Common myeloid progenitor, CD34-positive (primary cell): ENCODE results near the gene KCNH5.

ENCODE experiments used
- CTCF ChIA-PET: fragments of 350-600 bp; sonication (Branson Sonifier 250); formaldehyde crosslinking; loops from one replicate; lab custom pipeline; 2021; ENCODE audit warnings: antibody characterized with exemption; lab: Charles Lee
- POLR2A ChIA-PET: fragments of 350-600 bp; sonication (Branson Sonifier 250); formaldehyde crosslinking; loops from one replicate; lab custom pipeline; 2021; ENCODE audit warnings: antibody characterized with exemption; lab: Charles Lee
- DNase-seq, 3 donors: peaks; one replicate each; pipeline versions ENCODE4 v3.0.0 to v3.0.0-alpha.2; 2013
- H3K27ac ChIP-seq, 2 experiments: 1 replicate in 1 of 2; 2 replicates in 1 of 2; pipeline ENCODE4 v1.7.0; 2013; ENCODE audit warnings: inconsistent platforms in 2 of 2, low read length in 2 of 2, mild to moderate bottlenecking in 2 of 2, low read depth in 1 of 2, moderate library complexity in 1 of 2; ENCODE audit not compliant: severe bottlenecking in 2 of 2, insufficient read depth in 1 of 2, poor library complexity in 1 of 2
- H3K27me3 ChIP-seq, 5 experiments: replicated peaks in 2 of 5; 1 replicate in 3 of 5; 2 replicates in 2 of 5; pipeline versions ENCODE4 v1.6.1 to v1.7.0; 2013; ENCODE audit warnings: low read length in 4 of 5, mild to moderate bottlenecking in 2 of 5, moderate library complexity in 2 of 5, inconsistent platforms in 1 of 5; ENCODE audit not compliant: insufficient read depth in 5 of 5, control insufficient read depth in 4 of 5
- H3K36me3 ChIP-seq, 4 experiments: 1 replicate in 2 of 4; 2 replicates in 2 of 4; pipeline versions ENCODE4 v1.6.1 to v1.7.0; 2013; ENCODE audit warnings: low read length in 3 of 4, control low read depth in 1 of 4, mild to moderate bottlenecking in 1 of 4; ENCODE audit not compliant: control insufficient read depth in 4 of 4, insufficient read depth in 4 of 4
- H3K4me1 ChIP-seq, 4 experiments: 1 replicate in 3 of 4; 2 replicates in 1 of 4; pipeline versions ENCODE4 v1.6.1 to v1.7.1; 2013; ENCODE audit warnings: low read length in 3 of 4, mild to moderate bottlenecking in 3 of 4, control low read depth in 1 of 4, inconsistent platforms in 1 of 4, moderate library complexity in 1 of 4; ENCODE audit not compliant: control insufficient read depth in 4 of 4, insufficient read depth in 4 of 4; ENCODE audit errors: control extremely low read depth in 1 of 4
- H3K4me3 ChIP-seq, 7 experiments: 1 replicate in 4 of 7; 2 replicates in 3 of 7; pipeline versions ENCODE4 v1.5.1 to v1.7.0; 2013; ENCODE audit warnings: mild to moderate bottlenecking in 7 of 7, low read length in 6 of 7, moderate library complexity in 6 of 7, inconsistent platforms in 2 of 7, low read depth in 2 of 7, control low read depth in 1 of 7; ENCODE audit not compliant: insufficient read depth in 4 of 7, control insufficient read depth in 1 of 7; ENCODE audit errors: extremely low read depth in 1 of 7
- H3K9me3 ChIP-seq, 5 experiments: 1 replicate in 4 of 5; 2 replicates in 1 of 5; pipeline versions ENCODE4 v1.6.1 to v1.7.1; 2013; ENCODE audit warnings: low read length in 4 of 5, mild to moderate bottlenecking in 2 of 5, inconsistent platforms in 1 of 5, low read depth in 1 of 5, moderate library complexity in 1 of 5; ENCODE audit not compliant: control insufficient read depth in 4 of 5, insufficient read depth in 2 of 5; ENCODE audit errors: control extremely low read depth in 1 of 5
- WGBS: methylation state at CpG from one replicate; pipeline ENCODE4 v1.1.5; 2013; ENCODE audit not compliant: insufficient coverage; 5-methylcytosine and 5-hydroxymethylcytosine counted together

The KCNH5 gene

GRCh38 chr14:63032076-63032475 is 13.2 kb downstream of the KCNH5 start:
- H3K27me3 ChIP-seq = peaks cover 0 to 6% (median 0%) of the 10 kb centered on the region in 5 experiments
- CTCF ChIA-PET = no interaction called here
- no peaks in the 10 kb centered on the region for H3K36me3 ChIP-seq
- no peak overlapping the region for H3K27ac ChIP-seq
- H3K4me3 ChIP-seq = no peak overlapping the region
- WGBS = 73% methylated on average over 2 of the region's 8 CpGs
- no peaks in the 10 kb centered on the region for H3K4me1 ChIP-seq
- H3K9me3 ChIP-seq = no peaks in the 10 kb centered on the region
- no peak for DNase-seq
- POLR2A ChIA-PET = no interaction called here

GRCh38 chr14:63030113-63030512 is 15.1 kb downstream of the KCNH5 start:
- Histone ChIP-seq H3K36me3 (no peaks in the 10 kb centered on the region), H3K9me3 (no peaks in the 10 kb centered on the region), H3K27me3 (peaks cover 0 to 4% (median 0%) of the 10 kb centered on the region in 5 experiments), H3K27ac (no peak overlapping the region), H3K4me3 (no peak overlapping the region), H3K4me1 (no peaks in the 10 kb centered on the region)
- no CpG with 5 or more reads among the region's 1 CpG for WGBS
- no peak for DNase-seq
- CTCF ChIA-PET = no interaction called here
- POLR2A ChIA-PET = no interaction called here

- H3K27ac ChIP-seq = no peak overlapping the region
- ChIA-PET CTCF (no interaction called here), POLR2A (no interaction called here)
- no peak overlapping the region for H3K4me3 ChIP-seq
- H3K4me1 ChIP-seq = no peaks in the 10 kb centered on the region
- H3K27me3 ChIP-seq = peaks cover 0 to 2% (median 0%) of the 10 kb centered on the region in 5 experiments
- no peak for DNase-seq
- no peaks in the 10 kb centered on the region for H3K9me3 ChIP-seq
- H3K36me3 ChIP-seq = no peaks in the 10 kb centered on the region
- no CpG with 5 or more reads among the region's 1 CpG for WGBS
Measured at GRCh38 chr14:63027719-63028118, 17.5 kb downstream of the KCNH5 start.

GRCh38 chr14:63026491-63026890 is 18.8 kb downstream of the KCNH5 start:
- Histone ChIP-seq H3K4me1 (no peaks in the 10 kb centered on the region), H3K36me3 (no peaks in the 10 kb centered on the region), H3K27me3 (no peaks in the 10 kb centered on the region), H3K4me3 (no peak overlapping the region), H3K9me3 (no peaks in the 10 kb centered on the region), H3K27ac (no peak overlapping the region)
- CTCF ChIA-PET = no interaction called here
- no peak for DNase-seq
- WGBS = no CpG with 5 or more reads among the region's 2 CpGs
- POLR2A ChIA-PET = no interaction called here

GRCh38 chr14:63014621-63015020 is 30.6 kb downstream of the KCNH5 start:
- CTCF ChIA-PET = no interaction called here
- Histone ChIP-seq H3K9me3 (no peaks in the 10 kb centered on the region), H3K27me3 (no peaks in the 10 kb centered on the region), H3K27ac (no peak overlapping the region), H3K4me1 (no peaks in the 10 kb centered on the region), H3K36me3 (no peaks in the 10 kb centered on the region), H3K4me3 (no peak overlapping the region)
- POLR2A ChIA-PET = no interaction called here
- WGBS = 100% methylated on average over 3 of the region's 4 CpGs
- no peak for DNase-seq

DNA sequence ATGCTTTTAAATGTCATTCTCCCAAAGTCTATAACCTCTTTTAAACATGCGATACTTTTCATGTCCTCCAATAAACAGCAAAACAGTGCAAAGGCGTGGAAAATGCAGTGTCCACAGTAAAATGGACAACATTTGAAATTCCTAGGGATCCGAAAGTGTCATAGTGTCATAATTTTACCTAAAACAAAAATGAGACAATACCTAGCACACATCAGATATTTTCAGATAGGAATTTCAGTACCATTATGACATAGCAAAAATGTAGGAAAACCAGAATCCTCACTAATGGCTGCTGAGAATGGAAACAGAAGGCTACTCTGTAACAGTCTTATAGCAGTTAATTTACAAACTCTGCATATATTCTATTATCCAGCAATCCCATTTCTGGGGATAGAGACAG is 33.1 kb downstream of the KCNH5 start:
- Histone ChIP-seq H3K4me3 (no peak overlapping the region), H3K36me3 (no peaks in the 10 kb centered on the region), H3K9me3 (no peaks in the 10 kb centered on the region), H3K27ac (no peak overlapping the region), H3K4me1 (no peaks in the 10 kb centered on the region), H3K27me3 (no peaks in the 10 kb centered on the region)
- POLR2A ChIA-PET = no interaction called here
- no peak for DNase-seq
- CTCF ChIA-PET = no interaction called here
- WGBS = 100% methylated on average over 3 of the region's 3 CpGs

DNA sequence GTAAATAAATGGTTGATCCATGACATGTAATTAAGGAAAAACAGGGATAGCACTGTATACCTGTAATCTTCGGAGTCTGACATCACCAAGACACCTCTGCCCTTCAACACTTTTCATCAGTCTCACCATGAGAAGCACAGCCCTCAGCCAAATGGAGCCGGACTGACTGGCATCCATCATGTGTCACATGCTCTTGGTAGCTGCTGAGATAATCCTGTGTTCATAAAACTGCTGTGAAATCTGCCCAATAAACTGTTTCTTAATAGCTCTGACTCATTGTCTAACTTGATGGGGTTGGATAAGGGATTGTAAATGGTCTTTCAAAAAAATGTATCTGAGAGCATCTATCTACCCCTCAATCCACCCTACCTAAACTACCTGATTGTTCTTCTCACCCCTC is 33.6 kb downstream of the KCNH5 start:
- Histone ChIP-seq H3K36me3 (no peaks in the 10 kb centered on the region), H3K27ac (no peak overlapping the region), H3K4me1 (no peaks in the 10 kb centered on the region), H3K9me3 (no peaks in the 10 kb centered on the region), H3K27me3 (no peaks in the 10 kb centered on the region), H3K4me3 (no peak overlapping the region)
- ChIA-PET POLR2A (no interaction called here), CTCF (no interaction called here)
- DNase-seq = no peak
- 100% methylated on average over 1 of the region's 2 CpGs for WGBS
